ENCODE results near the gene DOCK6.

GRCh38 chr19:11279505-11280236, 17.3 kb upstream of the DOCK6 start:
- TF ChIP-seq CTCF (IDR thresholded peaks at IDR 0.05) (no peak), POLR2A (IDR thresholded peaks at IDR 0.05) (no peak)
